Fibroblast of lung (primary cell): ENCODE data around the gene ARL4C.

Experiments used
- EZH2 ChIP-seq: IDR thresholded peaks from 2 replicates; pipeline ENCODE4 v1.5.1; 2012; ENCODE audit warnings: low read length, control low read depth, mild to moderate bottlenecking; ENCODE audit errors: missing control alignments
- TF ChIP-seq, protein P1 (sequence below), 2 donors: IDR thresholded peaks in 1 of 2; conservative IDR thresholded peaks in 1 of 2; 1 replicate in 1 of 2; 2 replicates in 1 of 2; pipeline ENCODE4 v1.5.1; 2011 to 2012; ENCODE audit warnings: low read length in 2 of 2, control low read depth in 1 of 2, inconsistent platforms in 1 of 2, low read depth in 1 of 2, mild to moderate bottlenecking in 1 of 2

DNA sequence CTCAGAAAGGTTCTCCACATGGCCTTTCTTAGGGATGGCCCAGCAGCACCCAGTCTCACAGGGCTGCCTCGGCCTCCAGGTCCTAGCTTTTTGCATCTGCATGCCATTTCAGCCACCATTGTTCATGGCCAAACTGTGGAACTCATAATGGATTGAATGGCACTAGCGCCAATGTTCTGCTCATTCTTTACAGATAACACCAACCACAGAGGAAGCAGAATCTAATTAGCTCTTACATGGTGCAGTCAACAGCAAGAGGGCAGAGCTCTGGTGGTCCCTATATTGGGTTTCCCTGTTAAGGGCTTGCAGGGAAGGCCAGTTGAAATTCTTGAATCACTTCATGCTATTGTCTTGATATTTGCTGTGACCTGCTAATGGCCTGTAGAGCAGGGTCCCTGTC is 45.6 kb downstream of the ARL4C start:
- TF ChIP-seq, protein P1, sequence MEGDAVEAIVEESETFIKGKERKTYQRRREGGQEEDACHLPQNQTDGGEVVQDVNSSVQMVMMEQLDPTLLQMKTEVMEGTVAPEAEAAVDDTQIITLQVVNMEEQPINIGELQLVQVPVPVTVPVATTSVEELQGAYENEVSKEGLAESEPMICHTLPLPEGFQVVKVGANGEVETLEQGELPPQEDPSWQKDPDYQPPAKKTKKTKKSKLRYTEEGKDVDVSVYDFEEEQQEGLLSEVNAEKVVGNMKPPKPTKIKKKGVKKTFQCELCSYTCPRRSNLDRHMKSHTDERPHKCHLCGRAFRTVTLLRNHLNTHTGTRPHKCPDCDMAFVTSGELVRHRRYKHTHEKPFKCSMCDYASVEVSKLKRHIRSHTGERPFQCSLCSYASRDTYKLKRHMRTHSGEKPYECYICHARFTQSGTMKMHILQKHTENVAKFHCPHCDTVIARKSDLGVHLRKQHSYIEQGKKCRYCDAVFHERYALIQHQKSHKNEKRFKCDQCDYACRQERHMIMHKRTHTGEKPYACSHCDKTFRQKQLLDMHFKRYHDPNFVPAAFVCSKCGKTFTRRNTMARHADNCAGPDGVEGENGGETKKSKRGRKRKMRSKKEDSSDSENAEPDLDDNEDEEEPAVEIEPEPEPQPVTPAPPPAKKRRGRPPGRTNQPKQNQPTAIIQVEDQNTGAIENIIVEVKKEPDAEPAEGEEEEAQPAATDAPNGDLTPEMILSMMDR (conservative IDR thresholded peaks at IDR 0.05 in 1 of 2, IDR thresholded peaks at IDR 0.05 in 1 of 2; ENCODE audit: low read depth in 1 of 2, low read length in 2 of 2), result no peak
- no peak for TF ChIP-seq EZH2
